BLaER1 treated with 17β-estradiol and CSF1 and Interleukin-3, amounts not matched to agents 10 nM and 100 nM (cell line): ENCODE data around the gene IRAK2.

Experiments used
- H3K27ac ChIP-seq, 11 experiments: shearing (Covaris generic); formaldehyde crosslinking; 2 replicates each; pipeline ENCODE4 v1.8.1; 2022
- H3K27me3 ChIP-seq, 11 experiments: shearing (Covaris generic); formaldehyde crosslinking; 2 replicates each; pipeline ENCODE4 v1.8.1; 2022
- H3K36me3 ChIP-seq, 11 experiments: shearing (Covaris generic); formaldehyde crosslinking; 2 replicates each; pipeline ENCODE4 v1.8.1; 2022
- H3K4me1 ChIP-seq, 10 experiments: shearing (Covaris generic); formaldehyde crosslinking; 2 replicates each; pipeline ENCODE4 v1.8.1; 2022
- H3K4me2 ChIP-seq, 11 experiments: shearing (Covaris generic); formaldehyde crosslinking; 2 replicates each; pipeline ENCODE4 v1.8.1; 2022
- H3K4me3 ChIP-seq, 10 experiments: shearing (Covaris generic); formaldehyde crosslinking; 2 replicates each; pipeline ENCODE4 v1.8.1; 2022
- H3K9ac ChIP-seq, 11 experiments: shearing (Covaris generic); formaldehyde crosslinking; 2 replicates each; pipeline ENCODE4 v1.8.1; 2022
- H3K9me3 ChIP-seq, 11 experiments: shearing (Covaris generic); formaldehyde crosslinking; replicated peaks in 1 of 11; 2 replicates each; pipeline ENCODE4 v1.8.1; 2022
- H4K20me1 ChIP-seq, 11 experiments: shearing (Covaris generic); formaldehyde crosslinking; 2 replicates each; pipeline ENCODE4 v1.8.1; 2022
- Cebpa-rat ChIP-seq, 11 experiments: shearing (Covaris generic); IDR thresholded peaks; 2 replicates each; pipeline ENCODE4 v1.8.1; 2022

Gene IRAK2

GRCh38 chr3:10188804-10189556, 24.3 kb downstream of the IRAK2 start:
- H4K20me1 ChIP-seq, result no peaks in the 10 kb centered on the region
- H3K4me3 ChIP-seq, result peak overlapping the region in 5 of 10 experiments; percentile 2 to 48 (median 31); a peak in 7 of 20 replicates
- H3K4me1 ChIP-seq, result peaks cover 98 to 100% (median 100%) of the 10 kb centered on the region in 10 experiments
- H3K4me2 ChIP-seq, result peak overlapping the region; percentile 71 to 97 (median 93)
- no peaks in the 10 kb centered on the region for H3K9me3 ChIP-seq
- peak overlapping the region; percentile 68 to 90 (median 85); a peak in 21 of 22 replicates for H3K9ac ChIP-seq
- H3K36me3 ChIP-seq, result peaks cover 0 to 26% (median 4%) of the 10 kb centered on the region in 11 experiments; a peak in 11 of 22 replicates
- peak overlapping the region; percentile 77 to 99 (median 98) for H3K27ac ChIP-seq
- TF ChIP-seq Cebpa-rat (IDR thresholded peaks at IDR 0.05), result no peak
- no peaks in the 10 kb centered on the region for H3K27me3 ChIP-seq

GRCh38 chr3:10189557-10190354, 25.0 kb downstream of the IRAK2 start:
- Histone ChIP-seq H3K27me3 (no peaks in the 10 kb centered on the region), H3K4me3 (peak overlapping the region in 8 of 10 experiments; percentile 2 to 48 (median 22); a peak in 11 of 20 replicates), H3K36me3 (peaks cover 0 to 20% (median 0%) of the 10 kb centered on the region in 11 experiments; a peak in 6 of 22 replicates), H4K20me1 (no peaks in the 10 kb centered on the region), H3K9ac (peak overlapping the region; percentile 68 to 90 (median 85); a peak in 21 of 22 replicates), H3K4me2 (peak overlapping the region; percentile 71 to 97 (median 93)), H3K4me1 (peaks cover 98 to 100% (median 100%) of the 10 kb centered on the region in 10 experiments), H3K9me3 (no peaks in the 10 kb centered on the region), H3K27ac (peak overlapping the region; percentile 94 to 99 (median 98))
- peak; percentile 94 to 100 (median 97) for TF ChIP-seq Cebpa-rat (IDR thresholded peaks at IDR 0.05)

GRCh38 chr3:10192953-10193691, 28.4 kb downstream of the IRAK2 start:
- H3K4me3 ChIP-seq, result peak overlapping the region in 9 of 10 experiments; percentile 1 to 46 (median 22); a peak in 12 of 20 replicates
- peak overlapping the region; percentile 78 to 90 (median 86) for H3K9ac ChIP-seq
- peak overlapping the region; percentile 71 to 97 (median 94) for H3K4me2 ChIP-seq
- peaks cover 98 to 100% (median 100%) of the 10 kb centered on the region in 10 experiments for H3K4me1 ChIP-seq
- H3K27me3 ChIP-seq, result no peaks in the 10 kb centered on the region
- H4K20me1 ChIP-seq, result no peaks in the 10 kb centered on the region
- H3K36me3 ChIP-seq, result peaks cover 0 to 11% (median 0%) of the 10 kb centered on the region in 11 experiments; a peak in 3 of 22 replicates
- peak overlapping the region; percentile 94 to 99 (median 98) for H3K27ac ChIP-seq
- H3K9me3 ChIP-seq, result no peaks in the 10 kb centered on the region
- peak in 8 of 11 experiments; percentile 19 to 85 (median 61); a peak in 9 of 22 replicates for TF ChIP-seq Cebpa-rat (IDR thresholded peaks at IDR 0.05)

GRCh38 chr3:10193692-10194327, 29.1 kb downstream of the IRAK2 start:
- peak overlapping the region in 9 of 10 experiments; percentile 1 to 46 (median 22); a peak in 15 of 20 replicates for H3K4me3 ChIP-seq
- peaks cover 98 to 100% (median 100%) of the 10 kb centered on the region in 10 experiments for H3K4me1 ChIP-seq
- H3K27ac ChIP-seq, result peak overlapping the region; percentile 94 to 99 (median 98)

GRCh38 chr3:10194328-10195071, 29.8 kb downstream of the IRAK2 start:
- H3K4me2 ChIP-seq, result peak overlapping the region; percentile 71 to 97 (median 94)
- peak overlapping the region; percentile 94 to 99 (median 98) for H3K27ac ChIP-seq
- peaks cover 98 to 100% (median 100%) of the 10 kb centered on the region in 10 experiments for H3K4me1 ChIP-seq
- H3K9me3 ChIP-seq, result no peaks in the 10 kb centered on the region
- H4K20me1 ChIP-seq, result no peaks in the 10 kb centered on the region
- H3K9ac ChIP-seq, result peak overlapping the region; percentile 78 to 90 (median 86)
- H3K27me3 ChIP-seq, result no peaks in the 10 kb centered on the region
- H3K4me3 ChIP-seq, result peak overlapping the region in 8 of 10 experiments; percentile 1 to 46 (median 24); a peak in 13 of 20 replicates
- TF ChIP-seq Cebpa-rat (IDR thresholded peaks at IDR 0.05), result no peak
- 0 out of 22 replicates have a peak, but pooled peaks cover 0 to 8% (median 0%) of the 10 kb centered on the region in 11 experiments for H3K36me3 ChIP-seq

More at GRCh38 chr3:10193692-10194327, 29.1 kb downstream of the IRAK2 start:
- H3K4me2 ChIP-seq, result peak overlapping the region; percentile 71 to 97 (median 94)
- peaks cover 0 to 10% (median 0%) of the 10 kb centered on the region in 11 experiments; a peak in 2 of 22 replicates for H3K36me3 ChIP-seq
- no peaks in the 10 kb centered on the region for H3K9me3 ChIP-seq
- no peaks in the 10 kb centered on the region for H4K20me1 ChIP-seq
- H3K27me3 ChIP-seq, result no peaks in the 10 kb centered on the region
- H3K9ac ChIP-seq, result peak overlapping the region; percentile 78 to 90 (median 86)
- TF ChIP-seq Cebpa-rat (IDR thresholded peaks at IDR 0.05), result no peak

- Histone ChIP-seq H3K27ac (peak overlapping the region; percentile 94 to 99 (median 98)), H3K4me1 (peaks cover 98 to 100% (median 100%) of the 10 kb centered on the region in 10 experiments), H3K27me3 (no peaks in the 10 kb centered on the region), H3K9me3 (no peaks in the 10 kb centered on the region), H3K4me3 (peak overlapping the region in 4 of 10 experiments; percentile 24 to 36 (median 30); a peak in 5 of 20 replicates), H3K36me3 (peaks cover 0 to 8% (median 6%) of the 10 kb centered on the region in 11 experiments; a peak in 11 of 22 replicates), H3K4me2 (peak overlapping the region; percentile 71 to 97 (median 94)), H4K20me1 (no peaks in the 10 kb centered on the region), H3K9ac (peak overlapping the region; percentile 78 to 90 (median 86))
- TF ChIP-seq Cebpa-rat (IDR thresholded peaks at IDR 0.05), result no peak
These were observed 30.8 kb downstream of the IRAK2 start for GRCh38 chr3:10195366-10196089.
